ES-I3 (cell line): ENCODE measurements around the gene CD164L2.

ENCODE experiments used
- H3K36me3 ChIP-seq: 2 replicates; pipeline ENCODE4 v1.6.1; 2013; ENCODE audit warnings: mild to moderate bottlenecking, low read length, control low read depth, moderate library complexity; ENCODE audit not compliant: insufficient read depth
- H3K4me1 ChIP-seq: 2 replicates; pipeline ENCODE4 v1.6.1; 2013; ENCODE audit warnings: mild to moderate bottlenecking, control low read depth, low read length; ENCODE audit not compliant: insufficient read depth
- H3K9ac ChIP-seq: 2 replicates; pipeline ENCODE4 v1.6.1; 2013; ENCODE audit warnings: low read depth, mild to moderate bottlenecking, low read length, moderate library complexity
- H3K9me3 ChIP-seq: 2 replicates; pipeline ENCODE4 v1.6.1; 2013; ENCODE audit warnings: mild to moderate bottlenecking, low read length, moderate library complexity; ENCODE audit not compliant: control insufficient read depth, insufficient read depth

The CD164L2 gene

DNA sequence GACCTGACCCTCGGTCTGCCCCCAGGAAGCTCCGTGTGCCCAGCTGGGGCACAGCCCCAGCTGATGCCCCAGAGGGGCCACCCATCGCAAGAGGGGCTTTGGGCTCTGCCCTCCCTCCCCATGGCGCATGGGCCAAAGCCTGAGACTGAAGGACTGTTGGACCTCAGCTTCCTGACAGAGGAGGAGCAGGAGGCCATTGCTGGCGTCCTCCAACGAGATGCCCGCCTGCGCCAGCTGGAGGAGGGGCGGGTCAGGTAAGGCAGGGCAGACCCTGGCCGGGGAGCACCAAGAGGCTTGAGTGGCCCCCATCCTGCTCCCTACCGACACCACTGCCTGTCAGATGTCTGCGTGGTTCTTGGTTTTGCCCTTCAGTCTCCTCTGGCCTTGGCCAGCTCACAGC is 37.9 kb downstream of the CD164L2 start:
- H3K4me1 ChIP-seq = peaks cover 30% of the 10 kb centered on the region; the same call in 1 of the 2 replicates
- H3K9me3 ChIP-seq = no peaks in the 10 kb centered on the region
- H3K36me3 ChIP-seq = no peaks in the 10 kb centered on the region
- H3K9ac ChIP-seq = no peak overlapping the region

DNA sequence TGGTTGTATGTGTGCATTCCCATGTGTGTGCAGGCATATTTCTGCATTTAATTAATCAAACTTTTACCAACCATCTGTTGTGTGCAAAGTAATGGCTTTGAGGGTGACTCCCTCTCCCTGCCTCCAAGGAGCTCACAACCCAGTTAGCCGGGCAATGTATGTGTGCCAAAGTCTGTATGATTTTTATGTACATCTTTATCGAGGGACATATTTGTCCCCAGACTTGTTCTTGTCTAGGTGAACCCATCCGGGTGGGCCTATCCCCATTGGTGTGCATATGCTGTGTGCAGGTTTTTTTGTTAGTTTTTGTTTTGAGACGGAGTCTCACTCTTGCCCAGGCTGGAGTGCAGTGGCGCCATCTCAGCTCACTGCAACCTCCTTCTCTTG is 39.5 kb downstream of the CD164L2 start:
- no peak overlapping the region; the same call in 1 of the 2 replicates for H3K9ac ChIP-seq
- no peaks in the 10 kb centered on the region for H3K36me3 ChIP-seq
- no peaks in the 10 kb centered on the region for H3K9me3 ChIP-seq
- H3K4me1 ChIP-seq = peaks cover 41% of the 10 kb centered on the region; the same call in 1 of the 2 replicates

DNA sequence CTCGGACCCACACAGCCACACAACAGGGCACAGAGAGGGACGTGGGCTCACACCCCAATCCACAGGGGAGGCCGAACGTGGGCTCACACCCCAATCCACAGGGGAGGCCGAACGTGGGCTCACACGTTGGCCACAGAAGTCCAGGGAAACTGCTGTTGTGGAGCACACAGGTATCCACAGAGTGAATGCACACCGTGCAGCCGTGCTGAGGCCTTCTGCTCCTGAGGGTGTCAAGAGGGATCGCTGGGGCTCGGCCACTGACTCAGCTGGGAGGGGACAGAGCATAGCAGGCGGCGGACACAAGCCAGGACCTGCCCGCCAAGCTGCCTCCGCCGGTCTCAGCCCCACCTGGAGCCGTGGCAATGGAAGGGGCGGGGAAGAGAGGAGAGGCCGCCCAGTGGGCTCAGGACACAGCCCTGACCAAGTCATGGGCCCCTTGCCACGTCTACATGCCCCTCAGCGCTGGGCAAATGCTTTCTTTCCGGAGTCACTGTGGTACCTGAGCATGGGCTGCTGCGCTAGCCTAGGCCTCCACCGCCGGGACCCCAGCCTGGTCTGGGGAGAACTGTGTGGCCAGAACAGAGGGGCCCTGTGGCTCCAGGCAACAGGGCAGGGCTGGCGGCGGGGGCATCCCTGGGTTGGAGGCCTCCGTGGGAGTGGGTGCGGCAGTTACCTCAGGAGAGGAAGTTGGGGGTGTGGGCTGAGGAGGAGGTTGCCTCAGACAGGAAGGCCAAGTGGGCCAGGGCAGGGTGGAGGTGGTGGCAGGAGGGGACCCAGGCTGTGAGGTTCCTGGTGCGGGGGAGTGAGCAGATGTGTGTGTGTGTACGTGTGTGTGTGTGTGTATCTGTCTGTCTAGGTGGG is 40.1 kb downstream of the CD164L2 start:
- Histone ChIP-seq H3K9me3 (no peaks in the 10 kb centered on the region), H3K9ac (peak overlapping the region; percentile 41; the same call in 1 of the 2 replicates), H3K36me3 (no peaks in the 10 kb centered on the region), H3K4me1 (peaks cover 41% of the 10 kb centered on the region; the same call in 1 of the 2 replicates)

DNA sequence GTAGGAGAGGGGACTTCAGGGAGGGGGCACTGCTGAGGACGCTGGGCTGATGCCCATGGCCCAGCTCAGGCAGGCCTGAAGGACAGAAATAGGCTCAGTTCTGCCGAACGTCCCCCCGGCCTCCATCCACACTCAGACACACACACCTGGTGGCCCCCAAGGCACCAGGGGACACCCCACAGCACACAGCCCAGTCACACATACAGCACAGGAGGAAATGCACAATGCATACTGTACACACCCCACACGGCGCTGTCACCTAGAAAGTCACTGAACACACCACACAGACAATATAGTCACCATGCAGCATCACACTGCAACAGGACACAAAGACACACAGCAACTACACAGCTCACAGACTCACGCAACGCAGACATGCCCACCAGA is 40.7 kb downstream of the CD164L2 start:
- Histone ChIP-seq H3K4me1 (peaks cover 35% of the 10 kb centered on the region; the same call in 1 of the 2 replicates), H3K36me3 (no peaks in the 10 kb centered on the region), H3K9ac (peak overlapping the region; percentile 41; the same call in 1 of the 2 replicates), H3K9me3 (no peaks in the 10 kb centered on the region)

DNA sequence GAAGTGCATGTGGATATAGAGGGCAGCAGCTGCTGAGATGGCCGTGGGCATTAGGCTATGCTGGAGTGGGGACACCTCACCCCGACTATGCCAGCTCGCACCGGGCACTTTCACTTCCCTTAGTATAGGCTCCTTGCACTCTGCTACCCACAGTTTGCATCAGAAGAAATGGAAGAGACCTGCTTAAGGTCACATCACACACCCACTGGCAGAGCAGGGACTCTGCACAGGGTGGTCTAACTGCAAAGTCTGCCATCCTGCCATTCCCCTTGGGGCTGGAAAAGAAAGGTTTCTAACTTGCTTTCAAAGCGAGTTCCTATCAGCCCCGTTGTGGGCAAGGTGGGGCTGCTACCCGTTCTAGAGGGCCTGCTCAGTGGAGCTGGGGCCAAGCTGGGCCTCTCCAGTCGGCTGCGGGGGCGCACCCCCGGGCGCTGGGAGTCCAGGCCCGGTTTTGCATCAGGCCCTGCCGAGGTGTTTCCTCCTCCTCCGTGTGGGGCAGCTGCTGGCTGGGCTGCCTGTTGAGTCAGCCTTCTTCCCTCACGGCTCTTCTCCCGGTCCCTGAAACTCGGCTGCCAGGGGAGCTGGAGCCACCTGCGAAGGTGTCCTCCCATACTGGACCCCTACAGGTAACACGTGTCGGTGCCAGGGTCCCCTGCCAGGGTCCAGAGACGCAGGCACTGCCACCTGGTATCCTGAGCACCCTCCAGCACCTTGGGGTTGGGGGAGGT is 41.4 kb downstream of the CD164L2 start, which contains the start of gene SYTL1:
SYTL1 (plus strand) TSS at position 498 of the 728 bp plus-strand sequence. CDS start 3,313 bp downstream, outside the sequence.
- H3K9ac ChIP-seq = peak within 1 kb of the TSS; percentile 41; the same call in 1 of the 2 replicates
- no peaks in the 10 kb centered on the region for H3K9me3 ChIP-seq
- H3K4me1 ChIP-seq = peaks cover 31% of the 10 kb centered on the region; the same call in 1 of the 2 replicates
- no peaks in the 10 kb centered on the region for H3K36me3 ChIP-seq

DNA sequence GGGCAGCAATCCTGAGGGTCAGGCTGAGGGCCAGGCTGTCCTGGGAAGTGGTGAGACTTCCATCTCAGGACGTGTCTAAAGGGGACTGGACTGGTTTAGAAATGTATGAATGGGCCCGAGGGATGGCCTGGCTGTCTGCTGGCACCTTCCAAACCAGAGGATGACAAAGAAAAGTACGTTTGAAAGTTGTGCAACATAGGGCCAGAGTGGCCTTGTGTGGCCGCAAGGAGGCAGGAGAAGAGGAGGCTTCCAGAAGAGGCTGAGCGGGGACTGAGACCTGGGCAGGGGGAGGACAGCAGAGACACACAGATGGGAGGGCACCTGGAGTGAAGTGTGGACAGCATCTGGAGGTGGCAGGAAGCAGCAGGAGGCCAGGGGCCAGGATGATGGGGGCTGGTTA is 43.9 kb downstream of the CD164L2 start:
- Histone ChIP-seq H3K36me3 (no peaks in the 10 kb centered on the region; the same call in 1 of the 2 replicates), H3K9ac (no peak overlapping the region), H3K9me3 (no peaks in the 10 kb centered on the region), H3K4me1 (peaks cover 31% of the 10 kb centered on the region; the same call in 1 of the 2 replicates)

DNA sequence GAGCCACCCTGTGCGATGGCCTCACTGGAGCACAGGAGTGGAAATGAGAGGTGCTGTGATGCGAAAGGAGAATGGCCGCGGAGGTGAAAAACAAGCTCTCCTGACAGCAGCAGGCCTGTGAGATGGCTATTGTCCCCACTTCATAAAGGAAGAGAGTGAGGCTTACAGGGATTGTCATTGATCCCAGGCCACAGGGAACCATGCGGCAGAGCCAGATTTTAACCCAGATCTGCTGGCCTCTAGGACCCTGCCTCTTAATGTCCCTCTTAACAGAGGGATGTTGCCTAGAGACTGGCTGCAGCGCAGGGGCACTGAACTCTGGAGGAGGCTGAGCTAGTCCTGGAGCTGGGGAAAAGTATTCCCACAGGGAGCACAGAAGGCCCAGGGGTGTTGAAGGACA is 44.4 kb downstream of the CD164L2 start:
- Histone ChIP-seq H3K4me1 (peaks cover 31% of the 10 kb centered on the region; the same call in 1 of the 2 replicates), H3K9me3 (no peaks in the 10 kb centered on the region), H3K36me3 (no peaks in the 10 kb centered on the region; the same call in 1 of the 2 replicates), H3K9ac (no peak overlapping the region)

DNA sequence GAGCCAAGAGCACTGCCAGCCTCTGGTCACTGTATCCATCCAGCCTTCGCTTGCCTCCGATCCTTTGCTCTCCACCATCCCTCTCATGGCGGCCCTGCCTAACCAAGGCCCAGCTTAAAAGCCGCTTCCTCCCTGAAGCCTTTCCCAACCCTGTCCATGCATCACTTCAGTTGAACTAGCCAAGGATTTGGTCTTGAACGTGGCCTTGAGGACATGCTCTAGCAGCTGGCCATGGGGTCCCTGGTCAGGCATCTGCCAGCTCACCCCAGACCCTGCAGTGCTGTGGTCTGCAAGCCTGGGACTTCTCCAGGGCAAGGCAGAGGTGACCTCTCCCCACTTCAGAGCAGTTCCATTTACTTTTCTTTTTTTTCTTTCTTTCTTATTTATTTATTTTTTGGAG is 46.4 kb downstream of the CD164L2 start:
- no peaks in the 10 kb centered on the region for H3K9me3 ChIP-seq
- no peaks in the 10 kb centered on the region; the same call in 1 of the 2 replicates for H3K36me3 ChIP-seq
- peaks cover 17% of the 10 kb centered on the region; the same call in 1 of the 2 replicates for H3K4me1 ChIP-seq
- H3K9ac ChIP-seq = no peak overlapping the region

DNA sequence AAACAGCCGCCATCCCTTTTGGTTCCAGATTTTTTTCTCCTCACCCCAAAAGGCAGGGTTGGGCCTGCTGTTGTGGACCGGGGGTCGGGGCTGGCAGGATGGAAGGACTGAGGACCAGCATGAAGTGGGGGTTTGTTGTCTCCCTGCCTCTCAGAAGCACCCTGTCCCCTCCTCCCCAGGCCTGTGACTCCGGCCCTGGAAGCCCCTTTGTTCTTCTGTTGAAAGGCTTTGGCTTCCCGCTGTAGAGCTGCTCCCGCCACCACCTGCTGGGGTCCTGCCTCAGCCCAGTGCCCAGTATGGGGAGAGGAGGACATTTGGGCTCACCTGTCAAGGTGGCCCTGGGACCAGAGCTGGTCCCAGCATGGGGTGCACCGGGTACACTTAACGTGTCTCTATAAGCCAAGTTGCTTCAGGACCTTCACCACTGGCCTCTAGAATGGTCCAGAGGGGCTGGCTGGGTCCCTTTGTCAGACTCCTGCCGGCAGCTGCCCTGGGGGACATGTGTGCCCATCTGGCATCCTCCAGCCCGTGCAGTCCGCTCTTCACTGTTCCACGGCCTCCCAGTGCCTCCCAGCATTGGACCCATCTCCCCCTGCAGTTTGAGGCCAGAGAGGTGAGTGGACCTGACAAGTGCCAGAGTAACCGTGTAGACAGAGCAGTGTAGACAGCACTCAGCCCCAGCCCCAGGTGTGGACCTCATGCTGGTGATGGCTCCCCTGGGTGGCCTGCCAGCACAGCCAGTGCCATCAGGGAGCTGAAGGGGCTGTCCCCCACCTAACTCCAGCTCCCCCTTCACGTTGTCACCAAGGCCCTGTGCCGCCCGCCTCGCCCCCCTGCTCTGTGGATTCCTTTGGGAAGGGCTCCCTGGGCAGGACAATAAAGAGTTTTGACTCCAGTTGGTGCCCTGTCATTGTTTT is 47.4 kb downstream of the CD164L2 start:
- Histone ChIP-seq H3K9ac (no peak overlapping the region), H3K4me1 (peaks cover 12% of the 10 kb centered on the region; the same call in 1 of the 2 replicates), H3K9me3 (no peaks in the 10 kb centered on the region), H3K36me3 (no peaks in the 10 kb centered on the region; the same call in 1 of the 2 replicates)

DNA sequence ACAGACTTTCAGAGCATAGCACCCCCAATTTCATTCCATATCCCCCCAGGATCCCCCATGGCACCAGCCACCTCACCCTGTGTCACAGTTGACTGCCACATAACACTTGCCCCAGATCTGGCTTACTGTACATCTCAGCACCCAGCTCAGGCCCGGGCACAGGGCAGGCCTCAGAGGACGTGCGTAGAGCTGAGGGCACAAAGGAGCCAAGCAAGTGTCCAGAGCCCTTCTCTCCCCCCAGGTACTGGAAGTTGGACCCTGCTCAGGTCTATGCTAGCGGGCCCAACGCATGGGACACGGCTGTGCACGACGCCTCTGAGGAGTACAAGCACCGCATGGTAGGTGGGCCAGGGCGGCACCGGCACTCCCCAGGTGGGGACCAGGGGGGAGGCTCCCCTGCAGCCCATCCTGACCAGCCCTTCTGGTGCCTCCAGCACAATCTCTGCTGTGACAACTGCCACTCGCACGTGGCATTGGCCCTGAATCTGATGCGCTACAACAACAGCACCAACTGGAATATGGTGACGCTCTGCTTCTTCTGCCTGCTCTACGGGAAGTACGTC is 49.3 kb downstream of the CD164L2 start:
- Histone ChIP-seq H3K9me3 (no peaks in the 10 kb centered on the region), H3K36me3 (no peaks in the 10 kb centered on the region; the same call in 1 of the 2 replicates), H3K9ac (no peak overlapping the region), H3K4me1 (peaks cover 3% of the 10 kb centered on the region; the same call in 1 of the 2 replicates)

DNA sequence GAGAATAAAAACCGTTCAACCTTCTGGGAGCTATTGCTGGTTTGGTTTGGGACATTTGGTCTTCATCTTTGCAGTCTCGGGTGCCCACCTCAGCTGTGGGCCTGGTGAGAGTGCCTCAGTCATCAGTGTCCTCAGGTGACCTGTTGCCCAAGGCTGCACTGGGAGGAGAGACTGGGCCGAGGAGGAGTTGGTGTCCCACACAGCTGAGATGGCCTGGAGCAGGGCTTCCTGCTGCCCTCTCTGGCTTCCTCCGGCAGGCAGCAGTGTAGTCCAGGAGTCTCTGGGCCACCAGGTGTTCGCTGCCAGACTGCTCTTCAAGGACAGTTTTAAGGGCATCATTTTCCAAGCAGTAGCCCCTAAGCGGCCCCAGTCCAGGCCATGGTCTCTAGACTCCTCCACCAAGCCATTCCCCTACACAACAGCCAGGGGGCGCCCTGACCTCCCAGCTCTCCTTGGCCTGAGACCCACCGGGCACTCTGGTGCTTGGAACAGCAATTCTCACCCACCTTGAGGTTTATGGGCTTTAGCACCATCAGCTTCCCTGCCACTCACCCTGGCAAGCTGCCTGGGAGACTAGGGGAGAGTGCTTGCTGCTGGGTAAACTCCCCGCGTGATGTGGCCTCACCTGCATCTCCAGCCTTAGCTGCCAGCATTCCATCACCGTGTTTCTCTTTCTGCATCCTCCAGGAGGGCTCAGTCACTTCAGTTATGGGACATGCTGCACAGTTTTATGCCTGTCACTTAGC is 50.4 kb downstream of the CD164L2 start:
- Histone ChIP-seq H3K9ac (no peak overlapping the region), H3K4me1 (no peaks in the 10 kb centered on the region), H3K9me3 (no peaks in the 10 kb centered on the region), H3K36me3 (no peaks in the 10 kb centered on the region; the same call in 1 of the 2 replicates)

DNA sequence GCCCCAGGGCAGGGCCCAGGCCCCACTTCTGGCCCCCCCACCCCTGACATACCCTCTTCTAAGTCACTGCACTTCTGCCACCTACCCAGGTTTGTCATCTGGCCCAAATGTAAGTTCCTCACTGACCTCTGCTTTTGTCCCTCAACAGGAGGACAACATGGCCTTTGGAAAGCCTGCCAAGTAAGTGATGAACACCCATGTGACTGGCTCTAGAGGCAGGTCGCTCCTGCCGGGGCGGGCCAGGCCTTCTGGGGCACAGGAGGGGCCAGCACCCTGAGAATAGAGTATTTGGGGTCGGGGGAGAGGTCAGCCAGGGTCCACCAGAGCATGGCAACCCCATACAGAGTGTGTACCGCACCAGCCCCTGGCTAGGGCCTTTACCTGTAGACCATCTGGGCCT is 51.2 kb downstream of the CD164L2 start:
- H3K36me3 ChIP-seq = no peaks in the 10 kb centered on the region; the same call in 1 of the 2 replicates
- H3K4me1 ChIP-seq = no peaks in the 10 kb centered on the region
- H3K9ac ChIP-seq = no peak overlapping the region
- no peaks in the 10 kb centered on the region for H3K9me3 ChIP-seq

DNA sequence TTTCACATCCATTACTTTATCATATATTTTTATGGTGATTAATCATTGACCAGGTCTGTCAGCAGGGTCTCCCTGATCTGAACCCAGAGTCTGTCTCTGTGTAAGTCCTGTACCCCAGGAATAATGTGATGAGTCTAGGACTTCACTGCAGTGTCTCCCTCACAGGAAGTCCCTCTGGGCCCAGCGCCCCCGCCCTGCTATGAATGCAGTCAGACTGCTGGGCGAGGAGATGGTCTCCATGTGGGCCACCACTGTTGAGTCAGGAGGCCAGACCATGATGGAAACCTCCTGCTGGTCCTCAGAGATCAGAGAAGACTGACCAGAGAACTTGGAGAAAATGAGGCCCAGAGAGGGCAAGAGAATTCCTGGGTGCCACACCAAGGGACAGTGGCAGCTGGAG is 51.7 kb downstream of the CD164L2 start:
- no peaks in the 10 kb centered on the region; the same call in 1 of the 2 replicates for H3K36me3 ChIP-seq
- H3K9me3 ChIP-seq = no peaks in the 10 kb centered on the region
- no peak overlapping the region for H3K9ac ChIP-seq
- no peaks in the 10 kb centered on the region for H3K4me1 ChIP-seq
